ENCODE data around the gene SPDYC. TPM values are rescaled to one million over a fixed set of nuclear protein-coding genes. Genes with fewer than 3 reads are reported as not detected.
"Not testable (repeated sequence)": the region's sequence is repeated elsewhere in the genome, so short reads cannot be mapped to it uniquely, and the experiment has no call there.

The SPDYC gene
- total RNA-seq, 2 donors from 2014 or later = not detected

DNA sequence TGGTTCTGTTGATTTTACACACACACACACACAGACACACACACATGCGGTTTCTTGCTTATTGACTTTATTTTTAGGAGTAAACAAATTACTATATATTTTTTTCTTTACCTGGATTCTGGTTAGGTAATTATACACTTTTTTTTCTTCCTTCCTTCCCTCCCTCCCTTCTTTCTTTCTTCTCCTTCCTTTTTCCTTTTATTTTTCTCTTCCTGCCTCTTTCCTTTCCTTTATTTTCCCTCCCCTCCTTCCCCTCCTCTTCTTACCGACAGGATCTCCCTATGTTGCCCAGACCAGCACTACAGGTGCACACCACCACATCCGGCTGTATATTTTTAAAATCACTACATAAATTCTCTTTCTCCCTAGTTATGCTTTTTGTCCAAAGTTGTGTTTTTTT, 3.1 kb upstream of the SPDYC start:
- Histone ChIP-seq H3K36me3 (no peaks in the 10 kb centered on the region), H3K4me1 (ENCODE audit: control insufficient read depth in 1 of 2, low read depth in 2 of 2) (no peaks in the 10 kb centered on the region), H3K9me3 (no peaks in the 10 kb centered on the region), H3K4me3 (no peak overlapping the region), H3K27ac (no peak overlapping the region), H3K27me3 (replicated peaks; ENCODE audit: insufficient read depth) (no peaks in the 10 kb centered on the region)
- DNase-seq (ENCODE audit: low spot score) = no peak
- TF ChIP-seq, protein P1, sequence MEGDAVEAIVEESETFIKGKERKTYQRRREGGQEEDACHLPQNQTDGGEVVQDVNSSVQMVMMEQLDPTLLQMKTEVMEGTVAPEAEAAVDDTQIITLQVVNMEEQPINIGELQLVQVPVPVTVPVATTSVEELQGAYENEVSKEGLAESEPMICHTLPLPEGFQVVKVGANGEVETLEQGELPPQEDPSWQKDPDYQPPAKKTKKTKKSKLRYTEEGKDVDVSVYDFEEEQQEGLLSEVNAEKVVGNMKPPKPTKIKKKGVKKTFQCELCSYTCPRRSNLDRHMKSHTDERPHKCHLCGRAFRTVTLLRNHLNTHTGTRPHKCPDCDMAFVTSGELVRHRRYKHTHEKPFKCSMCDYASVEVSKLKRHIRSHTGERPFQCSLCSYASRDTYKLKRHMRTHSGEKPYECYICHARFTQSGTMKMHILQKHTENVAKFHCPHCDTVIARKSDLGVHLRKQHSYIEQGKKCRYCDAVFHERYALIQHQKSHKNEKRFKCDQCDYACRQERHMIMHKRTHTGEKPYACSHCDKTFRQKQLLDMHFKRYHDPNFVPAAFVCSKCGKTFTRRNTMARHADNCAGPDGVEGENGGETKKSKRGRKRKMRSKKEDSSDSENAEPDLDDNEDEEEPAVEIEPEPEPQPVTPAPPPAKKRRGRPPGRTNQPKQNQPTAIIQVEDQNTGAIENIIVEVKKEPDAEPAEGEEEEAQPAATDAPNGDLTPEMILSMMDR (IDR thresholded peaks at IDR 0.05) = no peak
- ATAC-seq (ENCODE audit: insufficient number of reproducible peaks, low FRiP score, low read depth) = no peak

DNA sequence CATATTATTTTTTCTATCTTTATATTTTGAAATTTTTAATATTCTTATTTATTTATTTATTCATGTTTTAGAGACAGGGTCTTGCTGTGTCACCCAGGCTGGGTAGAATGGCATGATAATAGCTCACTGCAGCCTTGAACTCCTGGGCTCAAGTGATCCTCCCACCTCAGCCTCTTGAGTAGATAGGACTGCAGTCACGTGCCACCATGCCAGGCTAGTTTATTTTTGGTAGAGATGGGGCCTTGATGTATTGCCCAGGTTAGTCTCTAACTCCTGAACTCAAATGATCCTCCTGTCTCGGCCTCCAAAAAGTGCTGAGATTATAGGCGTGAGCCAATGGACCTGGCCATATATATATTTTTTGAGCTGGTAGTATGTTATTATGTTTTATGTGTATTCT, 2.4 kb upstream of the SPDYC start:
- Histone ChIP-seq H3K9me3 (no peaks in the 10 kb centered on the region), H3K4me3 (no peak overlapping the region), H3K27ac (no peak overlapping the region), H3K36me3 (no peaks in the 10 kb centered on the region), H3K27me3 (replicated peaks; ENCODE audit: insufficient read depth) (no peaks in the 10 kb centered on the region), H3K4me1 (ENCODE audit: control insufficient read depth in 1 of 2, low read depth in 2 of 2) (no peaks in the 10 kb centered on the region)
- no peak for DNase-seq (ENCODE audit: low spot score)
- ATAC-seq (ENCODE audit: insufficient number of reproducible peaks, low FRiP score, low read depth) = no peak
- TF ChIP-seq, protein P1 (IDR thresholded peaks at IDR 0.05) = no peak

DNA sequence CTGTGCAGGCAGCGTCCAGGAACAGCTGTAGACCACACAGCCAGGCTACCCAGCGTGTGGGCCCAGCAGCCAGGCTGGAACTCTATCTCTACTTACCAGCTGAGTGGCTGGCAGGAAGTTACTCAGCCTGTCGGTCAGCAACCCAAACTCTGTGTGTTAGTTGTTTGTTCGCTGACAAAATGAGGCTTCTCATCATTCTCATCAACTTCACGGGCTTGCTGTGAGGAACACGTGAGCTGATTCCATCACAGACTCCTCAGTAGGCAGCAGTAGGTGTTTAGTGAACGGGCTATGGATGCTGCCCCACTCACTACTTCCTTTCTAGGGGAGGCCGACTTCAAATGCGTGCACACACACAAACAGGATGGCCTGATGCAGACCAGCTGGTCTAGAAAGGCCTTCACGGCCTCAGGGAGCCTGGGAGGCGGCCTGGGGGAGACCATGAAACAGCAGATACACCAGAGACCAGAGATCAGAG, 830 bp upstream of the SPDYC start:
- no peak overlapping the region for H3K4me3 ChIP-seq
- no peak overlapping the region for H3K27ac ChIP-seq
- TF ChIP-seq, protein P1 (IDR thresholded peaks at IDR 0.05) = no peak
- H3K27me3 ChIP-seq (replicated peaks; ENCODE audit: insufficient read depth) = no peaks in the 10 kb centered on the region
- no peaks in the 10 kb centered on the region for H3K4me1 ChIP-seq (ENCODE audit: control insufficient read depth in 1 of 2, low read depth in 2 of 2)
- ATAC-seq (ENCODE audit: insufficient number of reproducible peaks, low FRiP score, low read depth) (no peak), DNase-seq (ENCODE audit: low spot score) (no peak)
- no peaks in the 10 kb centered on the region for H3K9me3 ChIP-seq
- H3K36me3 ChIP-seq = no peaks in the 10 kb centered on the region

DNA sequence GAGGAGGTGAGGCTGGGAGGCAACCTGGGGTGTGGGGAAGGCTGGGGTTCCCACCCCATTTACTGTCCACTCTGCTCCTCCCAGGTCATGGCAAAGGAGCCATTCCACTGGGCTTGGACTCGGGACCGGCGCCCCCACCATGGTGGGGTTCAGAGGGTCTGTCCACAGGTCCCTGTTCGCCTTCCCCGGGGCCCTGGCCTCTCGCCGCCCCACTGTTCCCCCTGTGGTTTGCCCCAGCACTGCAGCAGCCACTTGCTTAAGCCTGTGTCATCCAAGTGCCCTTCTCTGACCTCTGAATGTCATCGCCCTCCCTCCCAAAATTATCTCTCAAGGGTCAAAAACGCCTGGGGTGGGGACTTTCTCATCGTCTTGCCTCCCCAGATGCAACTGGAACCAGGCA, 2.6 kb downstream of the SPDYC start:
- Histone ChIP-seq H3K36me3 (no peaks in the 10 kb centered on the region), H3K9me3 (no peaks in the 10 kb centered on the region), H3K4me1 (ENCODE audit: control insufficient read depth in 1 of 2, low read depth in 2 of 2) (no peaks in the 10 kb centered on the region), H3K27ac (no peak overlapping the region), H3K27me3 (replicated peaks; ENCODE audit: insufficient read depth) (no peaks in the 10 kb centered on the region), H3K4me3 (no peak overlapping the region)
- TF ChIP-seq, protein P1 (IDR thresholded peaks at IDR 0.05) = no peak
- DNase-seq (ENCODE audit: low spot score) (no peak), ATAC-seq (ENCODE audit: insufficient number of reproducible peaks, low FRiP score, low read depth) (no peak)

DNA sequence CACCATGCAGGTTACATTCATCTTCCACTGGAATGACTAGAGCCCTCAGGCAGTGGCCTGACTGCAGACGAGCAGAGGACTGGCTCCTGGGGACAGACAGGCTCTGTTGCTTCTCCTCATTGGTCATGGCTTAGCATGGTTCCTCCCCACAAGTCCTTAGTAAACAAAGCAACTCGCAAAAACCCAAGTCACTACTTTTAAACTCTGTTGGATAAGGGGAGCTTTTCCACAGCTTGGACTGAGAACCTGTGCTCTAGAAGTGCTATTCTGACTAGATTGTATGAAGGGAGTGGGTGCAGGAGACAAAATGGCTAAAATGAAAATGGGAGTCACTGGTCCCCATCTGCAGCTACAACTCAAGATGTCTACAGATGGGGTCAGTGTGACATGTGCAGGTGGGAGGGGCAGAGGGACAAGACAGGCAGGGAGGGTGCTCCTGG, 4.6 kb downstream of the SPDYC start:
- H3K4me3 ChIP-seq; DNase-seq (ENCODE audit: low spot score); H3K9me3 ChIP-seq; H3K36me3 ChIP-seq; H3K4me1 ChIP-seq (ENCODE audit: control insufficient read depth in 1 of 2, low read depth in 2 of 2); H3K27ac ChIP-seq; ATAC-seq (ENCODE audit: insufficient number of reproducible peaks, low FRiP score, low read depth); H3K27me3 ChIP-seq (replicated peaks; ENCODE audit: insufficient read depth): not testable (repeated sequence)

DNA sequence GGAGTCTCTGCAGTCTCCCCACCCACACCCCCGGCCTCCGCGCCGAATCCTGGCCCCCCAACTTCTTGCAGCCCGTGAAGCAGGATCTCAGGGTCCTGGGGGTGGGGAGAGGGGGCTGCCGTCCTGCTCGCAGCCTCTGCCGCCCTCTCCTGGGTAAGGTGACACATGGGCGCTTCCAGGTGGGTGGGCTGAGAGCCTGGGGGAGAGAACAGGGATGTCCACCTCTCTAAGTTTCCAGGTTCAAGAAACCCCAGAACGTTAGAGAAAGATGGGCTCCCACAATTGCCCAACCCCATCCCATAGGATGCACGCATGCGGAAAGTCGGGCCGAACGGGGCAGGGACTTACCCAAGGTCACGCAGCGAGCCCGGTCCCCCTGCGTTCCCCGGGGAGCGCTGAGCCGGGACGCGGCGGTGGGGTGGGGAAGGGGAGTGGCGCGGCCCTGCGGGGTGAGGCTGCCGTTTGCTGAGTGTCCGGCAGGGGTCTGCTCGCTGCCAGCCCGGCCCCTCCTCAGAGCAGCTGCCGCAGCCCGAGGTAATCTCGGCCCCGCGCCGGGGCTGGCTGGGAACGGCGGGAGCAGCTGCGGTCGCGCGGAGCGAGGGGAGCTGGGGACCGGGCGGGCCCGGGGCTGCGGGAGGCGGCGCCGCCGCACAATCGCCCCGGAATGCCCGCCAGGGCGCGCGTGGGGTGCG, 11.0 kb downstream of the SPDYC start:
- Histone ChIP-seq H3K27me3 (replicated peaks; ENCODE audit: insufficient read depth) (no peaks in the 10 kb centered on the region), H3K4me3 (peak overlapping the region; percentile 96), H3K27ac (peak overlapping the region; percentile 56 to 89), H3K9me3 (no peaks in the 10 kb centered on the region), H3K36me3 (peaks cover 10% of the 10 kb centered on the region), H3K4me1 (ENCODE audit: control insufficient read depth in 1 of 2, low read depth in 2 of 2) (peaks cover 15 to 26% of the 10 kb centered on the region in 2 donors)
- DNase-seq (ENCODE audit: low spot score) (no peak), ATAC-seq (ENCODE audit: insufficient number of reproducible peaks, low FRiP score, low read depth) (no peak)
- TF ChIP-seq, protein P1 (IDR thresholded peaks at IDR 0.05) = peak; percentile 57
